Fibroblast of peridontal ligament (primary cell): ENCODE data around the gene HYLS1.
"Not testable (repeated sequence)": the region's sequence is repeated elsewhere in the genome, so short reads cannot be mapped to it uniquely, and the experiment has no call there.

Experiments used
- DNase-seq: peaks from one replicate; pipeline ENCODE4 v3.0.0-alpha.2; 2010; ENCODE audit errors: extremely low read depth

The HYLS1 gene

GRCh38 chr11:125903711-125904659, 16.5 kb downstream of the HYLS1 start, which contains the start of gene DDX25:
Gene DDX25, plus strand, starts transcription at chr11:125904508. Its CDS starts 10 bp downstream, at chr11:125904518.
- DNase-seq = no peak

GRCh38 chr11:125904678-125905077, 17.2 kb downstream of the HYLS1 start:
- no peak for DNase-seq

GRCh38 chr11:125910226-125910849, 22.9 kb downstream of the HYLS1 start:
- peak; percentile 12 for DNase-seq

- DNase-seq = not testable (repeated sequence)
These were observed 27.1 kb downstream of the HYLS1 start for GRCh38 chr11:125914601-125915000.

GRCh38 chr11:125916683-125917347, 29.3 kb downstream of the HYLS1 start:
- no peak for DNase-seq

- no peak for DNase-seq
These were observed 30.8 kb downstream of the HYLS1 start for GRCh38 chr11:125918140-125918840.

GRCh38 chr11:125921042-125921441, 33.6 kb downstream of the HYLS1 start:
- DNase-seq = no peak

- no peak for DNase-seq
These were observed 34.7 kb downstream of the HYLS1 start for GRCh38 chr11:125922156-125922555.

GRCh38 chr11:125923012-125923579, 35.6 kb downstream of the HYLS1 start:
- peak; percentile 79 for DNase-seq

GRCh38 chr11:125923633-125924032, 36.2 kb downstream of the HYLS1 start:
- no peak for DNase-seq

- DNase-seq = no peak
These were observed 37.0 kb downstream of the HYLS1 start for GRCh38 chr11:125924384-125925007.

- no peak for DNase-seq
These were observed 37.8 kb downstream of the HYLS1 start for GRCh38 chr11:125925247-125925740.

- DNase-seq = no peak
These were observed 38.3 kb downstream of the HYLS1 start for GRCh38 chr11:125925804-125926203.

GRCh38 chr11:125926682-125927081, 39.2 kb downstream of the HYLS1 start:
- DNase-seq = no peak

GRCh38 chr11:125929445-125930075, 42.1 kb downstream of the HYLS1 start:
- no peak for DNase-seq

- DNase-seq = no peak
These were observed 42.6 kb downstream of the HYLS1 start for GRCh38 chr11:125930076-125930450.

- DNase-seq = no peak
These were observed 43.6 kb downstream of the HYLS1 start for GRCh38 chr11:125931116-125931515.

- DNase-seq = no peak
These were observed 44.2 kb downstream of the HYLS1 start for GRCh38 chr11:125931668-125932067.

GRCh38 chr11:125932301-125932700, 44.8 kb downstream of the HYLS1 start:
- no peak for DNase-seq
